Dermis lymphatic vessel endothelial cell (primary cell): Measurements from ENCODE around the gene EXOSC5. TPM values are rescaled to one million over a fixed set of nuclear protein-coding genes. Genes with fewer than 3 reads are reported as not detected.

Experiments
- total RNA-seq: library from RNA; depleted of rRNA; stranded (reverse); fragments of >200 nt; gene quantifications from 2 replicates; pipeline ENCODE4 v1.2.1, GENCODE V29; 2014

The EXOSC5 gene
- total RNA-seq: 9.1 and 12.9 TPM in 2 replicates

DNA sequence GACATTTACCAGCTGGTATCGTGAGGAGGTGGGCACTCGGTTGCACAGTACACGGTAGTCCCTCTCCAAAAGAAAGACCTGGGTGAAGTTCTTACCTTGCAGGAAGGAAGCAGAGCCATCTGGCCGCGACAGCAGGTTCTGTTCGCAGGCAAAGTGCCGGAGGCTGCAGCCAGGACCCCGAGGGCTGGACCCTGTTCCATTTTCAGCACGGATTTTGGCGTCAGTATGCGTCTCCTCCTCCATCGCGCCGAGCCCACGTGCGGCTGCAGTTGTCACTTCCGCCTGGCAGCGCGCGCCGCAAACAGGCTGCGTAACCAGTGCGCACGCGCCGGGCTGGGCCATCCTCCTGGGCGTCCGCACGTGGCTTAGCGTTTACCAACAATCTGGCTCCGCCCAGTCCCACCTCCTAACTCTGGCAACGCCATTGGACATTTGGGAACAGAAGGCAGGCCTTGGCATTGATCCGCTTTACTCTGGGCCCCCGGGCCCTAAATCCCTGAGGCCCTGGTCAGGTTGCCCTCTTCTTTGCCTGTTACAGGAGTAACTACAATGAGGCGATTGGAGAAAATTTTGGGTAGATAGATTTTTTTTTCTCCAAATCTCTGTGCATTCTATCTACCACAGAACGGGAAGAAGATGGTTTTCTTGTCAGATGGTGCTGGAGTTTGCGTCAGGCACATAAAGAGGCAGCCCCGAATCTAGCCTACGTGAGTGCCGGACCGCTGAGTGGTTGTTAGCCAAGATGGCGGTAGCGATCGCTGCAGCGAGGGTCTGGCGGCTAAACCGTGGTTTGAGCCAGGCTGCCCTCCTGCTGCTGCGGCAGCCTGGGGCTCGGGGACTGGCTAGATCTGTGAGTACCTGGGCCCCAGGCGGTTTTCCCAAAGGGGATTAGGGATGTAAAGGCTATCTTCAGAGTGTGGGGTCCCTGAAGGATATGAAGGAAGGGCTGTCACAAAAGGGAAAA lies at the start of gene EXOSC5, which contains the start of gene BCKDHA:
Gene EXOSC5 (minus strand): TSS at position 274 of the 964 bp plus-strand sequence. CDS start 31 bp downstream, at position 243.
Gene BCKDHA (plus strand): TSS at position 733 of the 964 bp plus-strand sequence. CDS start 10 bp downstream, at position 743.

DNA sequence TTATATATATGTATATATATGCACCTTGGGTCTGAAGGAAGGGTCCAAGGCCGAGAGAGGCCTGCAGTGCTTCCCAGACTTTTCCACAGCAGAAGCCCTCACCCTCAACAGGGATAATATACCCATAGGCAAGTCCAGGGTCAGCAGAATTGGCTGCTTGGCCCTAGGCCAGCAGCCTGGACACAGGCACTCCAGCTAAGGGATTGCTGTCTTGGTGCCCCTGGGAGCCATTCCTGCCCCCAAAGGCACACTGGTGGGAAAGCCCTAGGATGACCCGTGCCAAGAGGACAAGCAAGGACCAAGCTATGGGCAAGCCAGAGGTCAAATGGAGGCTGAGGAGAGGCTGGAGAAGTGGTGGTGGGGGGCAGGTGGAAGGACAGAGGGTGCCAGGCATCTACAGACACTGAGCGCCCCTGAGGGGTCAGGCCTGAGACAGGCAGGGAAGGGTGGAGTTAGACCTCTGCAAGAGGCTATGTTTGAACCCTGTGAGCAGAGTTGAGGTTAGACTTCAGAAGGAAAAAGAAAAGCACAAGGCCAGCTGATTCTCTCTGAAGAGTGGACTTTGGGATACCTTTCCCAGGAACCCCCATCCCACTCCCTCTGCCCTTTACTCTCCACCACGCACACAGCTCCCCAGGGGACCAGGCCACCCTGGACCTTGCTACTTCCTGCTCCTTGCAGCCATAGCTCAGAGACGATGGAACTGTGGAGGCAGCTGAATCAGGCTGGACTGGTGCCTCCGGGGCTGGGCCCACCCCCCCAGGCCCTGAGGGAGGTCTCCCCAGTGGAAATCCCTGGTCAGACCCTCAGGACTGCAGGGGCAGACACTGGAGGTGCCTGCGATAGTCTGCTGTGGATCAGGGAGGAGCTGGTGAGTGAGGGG lies 45.6 kb upstream of the EXOSC5 start, which contains the start of gene ERICH4:
Gene ERICH4 (plus strand): TSS at position 684 of the 883 bp plus-strand sequence. CDS start 14 bp downstream, at position 698.

DNA sequence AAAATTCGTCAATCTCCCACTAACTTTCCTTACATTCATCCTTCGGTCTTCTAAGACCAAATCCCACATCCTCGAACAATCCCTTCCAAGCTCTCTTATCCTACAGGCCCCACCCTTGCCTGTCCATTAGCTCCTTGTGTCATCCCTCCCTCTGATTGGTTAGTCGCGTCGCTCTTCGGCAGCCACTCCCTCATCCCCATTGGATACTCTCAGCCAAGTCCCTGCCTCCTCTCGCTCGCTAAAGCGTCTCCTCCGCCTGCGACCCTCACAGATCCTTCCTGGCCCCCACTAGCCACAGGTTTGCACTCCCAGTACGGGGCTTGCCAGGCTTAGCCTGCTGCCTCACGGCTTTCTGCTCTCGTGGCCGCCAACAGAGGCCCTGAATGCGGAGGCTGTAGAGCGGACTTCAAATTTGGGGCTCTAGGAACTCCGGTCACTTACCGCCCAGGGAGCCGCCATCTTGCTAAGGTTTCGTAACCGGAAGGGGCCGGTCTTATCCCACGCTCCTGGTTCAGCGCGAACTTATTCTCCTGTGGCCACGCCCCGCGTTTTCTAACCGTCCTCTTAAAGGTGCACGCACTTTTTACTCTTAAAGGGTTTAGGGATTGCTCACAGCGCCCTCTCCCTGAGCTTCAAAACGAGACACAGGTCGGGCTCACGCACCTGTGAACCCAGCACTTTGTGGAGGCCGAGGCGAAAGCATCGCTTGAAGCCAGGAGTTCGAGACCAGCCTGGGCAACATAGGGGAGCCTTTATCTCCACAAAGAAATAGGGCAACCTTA lies 42.5 kb upstream of the EXOSC5 start, which contains the start of gene DMAC2:
Gene DMAC2 (minus strand): TSS at position 472 of the 782 bp plus-strand sequence. CDS start 13 bp downstream, at position 459.

DNA sequence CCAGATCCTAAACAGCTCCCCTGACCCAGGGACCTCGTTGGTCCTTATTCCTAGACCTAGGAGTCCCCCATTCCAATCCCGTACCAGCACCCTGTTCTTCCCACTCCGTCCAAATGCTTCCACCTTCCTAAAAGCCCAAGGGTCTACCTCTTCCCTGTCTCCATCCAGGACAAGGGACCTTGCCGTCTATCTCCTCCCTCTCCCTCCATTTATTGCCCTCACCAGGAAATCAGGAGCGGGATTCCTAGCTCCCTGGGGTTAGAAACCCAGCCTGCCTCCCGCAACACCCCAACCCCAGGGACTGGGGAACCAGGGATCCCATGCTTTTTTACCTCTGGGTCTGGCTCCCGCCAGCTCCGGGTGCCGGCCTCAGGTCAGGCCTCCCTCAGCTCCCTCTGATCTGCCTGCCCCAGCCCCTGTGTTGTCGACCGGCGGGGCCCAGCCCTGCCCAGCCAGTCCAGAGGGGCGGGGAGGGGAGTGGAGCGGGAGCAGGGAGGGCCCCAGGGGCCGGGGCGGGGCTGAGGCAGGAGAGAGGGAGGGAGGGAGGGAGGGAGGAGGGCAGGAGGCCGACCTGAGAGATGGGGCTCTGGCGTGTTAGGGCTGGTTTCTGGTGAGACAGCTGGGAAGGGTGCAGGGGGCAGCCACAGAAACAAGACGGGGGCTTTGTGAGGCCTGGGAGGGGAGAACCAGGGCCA lies 29.9 kb upstream of the EXOSC5 start, which contains the start of gene B3GNT8:
Gene B3GNT8 (minus strand): TSS at position 423 of the 695 bp plus-strand sequence. CDS start 596 bp downstream, outside the sequence.

DNA sequence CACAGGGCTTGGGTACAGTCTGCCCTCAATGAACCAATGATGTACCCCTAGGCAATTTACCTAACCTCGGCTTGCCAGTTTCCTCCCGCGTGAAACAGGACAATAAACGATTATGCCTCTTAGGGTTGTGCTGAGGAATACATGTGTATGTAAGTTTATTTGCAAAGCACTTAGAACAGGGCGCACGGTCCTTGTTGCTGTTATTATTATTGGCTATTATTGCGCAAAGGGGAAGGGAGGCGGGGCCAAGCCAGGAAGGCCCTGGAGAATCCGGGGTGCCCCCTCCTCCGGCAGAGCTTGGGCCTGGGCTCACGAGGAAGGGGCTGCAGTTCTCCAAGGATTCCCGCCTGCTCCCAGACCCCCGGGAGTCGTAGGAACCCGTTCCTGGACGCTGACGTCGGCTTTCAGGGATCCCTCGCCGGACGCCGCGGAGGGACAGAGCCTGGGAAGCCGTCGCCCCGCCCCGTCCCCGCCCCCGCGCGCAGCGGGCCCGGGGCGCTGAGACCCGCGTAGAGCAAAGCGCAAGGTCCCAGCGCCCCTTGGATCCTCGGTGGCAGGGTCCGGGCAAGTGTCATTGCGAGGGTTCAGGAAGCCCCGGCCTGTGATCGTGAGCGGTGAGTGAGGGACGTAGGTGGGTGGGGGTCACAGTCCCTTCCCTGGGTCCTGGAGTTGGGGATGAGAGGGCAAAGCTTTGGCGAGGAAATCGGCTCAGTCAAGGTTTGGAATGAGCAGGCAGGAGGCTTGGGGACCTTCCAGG lies 20.7 kb downstream of the EXOSC5 start, which contains the start of gene TMEM91:
Gene TMEM91 (plus strand): TSS at position 293 of the 757 bp plus-strand sequence. CDS start 1,777 bp downstream, outside the sequence.

DNA sequence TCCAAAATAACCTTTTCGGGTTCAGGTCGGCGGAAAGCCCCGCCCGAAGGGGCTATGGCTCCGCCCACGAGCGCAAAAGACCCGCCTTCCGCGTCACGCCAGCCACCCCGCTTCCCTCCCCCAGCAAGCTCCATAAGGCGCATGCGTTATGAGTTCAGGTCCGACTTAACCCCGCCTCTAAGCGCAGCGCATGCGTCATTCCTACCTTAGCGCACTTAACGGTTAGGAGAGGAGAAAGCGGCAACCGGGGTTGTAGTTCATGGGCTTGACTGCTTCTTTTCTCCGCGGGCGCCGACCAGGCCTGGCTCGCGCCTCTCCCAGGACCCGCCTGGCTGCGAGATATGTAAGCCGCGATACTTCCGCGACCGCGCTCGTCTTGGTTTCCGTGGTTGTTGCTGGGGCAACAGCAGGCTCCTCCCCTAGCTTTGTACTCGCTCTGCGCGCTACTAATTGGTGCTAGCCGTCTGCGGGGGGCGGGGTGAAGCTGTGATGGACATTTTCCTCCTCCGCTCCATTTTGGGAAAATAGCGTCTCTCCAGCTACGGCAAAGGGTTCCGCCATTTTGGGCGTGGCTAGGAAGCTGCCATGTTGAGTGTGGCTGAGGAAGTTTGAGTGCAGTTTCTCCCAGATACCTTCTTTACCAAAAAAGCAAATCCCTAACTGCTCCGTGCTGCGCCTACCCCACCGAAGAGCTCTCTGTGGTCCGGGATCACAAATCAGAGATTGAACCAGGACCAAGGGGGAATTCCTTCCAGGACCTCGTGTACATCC lies 33.2 kb downstream of the EXOSC5 start, which contains the start of gene B9D2:
Gene B9D2 (minus strand): TSS at position 397 of the 771 bp plus-strand sequence. CDS start 630 bp downstream, outside the sequence.

DNA sequence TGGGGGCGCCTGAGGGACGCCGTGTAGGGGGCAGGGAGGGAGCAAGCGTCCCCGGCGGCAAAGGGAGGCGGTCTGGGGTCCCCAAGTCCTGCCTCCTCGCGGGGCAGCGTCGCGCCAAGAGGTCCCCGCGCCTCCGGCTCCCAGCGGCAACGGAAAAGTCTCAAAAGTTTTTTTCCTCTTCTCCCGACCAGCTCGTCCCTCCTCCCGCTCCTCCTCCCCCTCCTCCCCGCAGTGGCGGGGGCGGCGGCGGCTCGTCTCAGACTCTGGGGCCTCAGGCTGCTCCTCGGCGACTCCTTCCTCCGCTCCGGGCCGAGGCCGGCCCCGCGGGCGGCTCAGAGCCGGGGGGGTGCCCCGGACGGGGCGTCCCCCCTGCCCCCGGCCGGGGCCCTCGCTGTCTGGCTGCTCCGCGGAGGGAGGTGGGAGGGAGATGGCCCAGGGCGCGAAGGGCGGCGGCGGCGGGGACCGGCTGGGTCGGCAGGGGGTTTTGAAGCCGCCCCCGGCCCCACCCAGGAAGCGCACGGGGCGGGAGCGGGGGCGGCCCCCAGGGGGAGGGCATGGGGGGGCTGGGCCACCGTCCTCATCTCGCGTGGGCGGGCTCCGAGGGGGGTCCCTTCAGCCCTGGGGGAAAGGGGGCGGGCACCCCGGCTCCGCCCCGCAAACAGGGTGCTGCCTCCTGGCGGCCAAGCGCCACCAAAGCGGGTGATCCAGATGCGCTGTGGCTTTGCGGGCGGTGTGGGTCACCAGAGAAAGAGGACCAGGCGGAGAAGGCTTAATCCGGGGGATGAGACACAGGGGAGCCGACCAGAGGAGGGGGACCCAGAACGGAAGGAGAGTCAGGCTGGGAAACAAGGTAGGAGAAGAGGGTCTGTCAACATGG lies 43.5 kb downstream of the EXOSC5 start, which contains the start of gene TGFB1:
Gene TGFB1 (minus strand): TSS at position 457 of the 877 bp plus-strand sequence. CDS start 878 bp downstream, outside the sequence.

Other genes with a start within 250 kb of the EXOSC5 start
- 0.11 TPM in 1 of 2 replicates, not detected in the other for gene CYP2S1, start 204.1 kb downstream of the EXOSC5 start, total RNA-seq
- gene AXL, start 178.1 kb downstream of the EXOSC5 start, total RNA-seq: 5.2 and 6.7 TPM in 2 replicates
- 46.2 and 65.1 TPM in 2 replicates for gene HNRNPUL1, start 133.0 kb downstream of the EXOSC5 start, total RNA-seq
- 6.2 and 7.1 TPM in 2 replicates for gene CCDC97, start 87.2 kb downstream of the EXOSC5 start, total RNA-seq
- gene TGFB1, start 43.4 kb downstream of the EXOSC5 start, total RNA-seq: 19.6 and 35.2 TPM in 2 replicates
- gene B9D2, start 33.2 kb downstream of the EXOSC5 start, total RNA-seq: 5.9 and 6.4 TPM in 2 replicates
- 4.4 and 4.9 TPM in 2 replicates for gene TMEM91, start 20.8 kb downstream of the EXOSC5 start, total RNA-seq
- 34.1 and 43.1 TPM in 2 replicates for gene BCKDHA, start 459 bp upstream of the EXOSC5 start, total RNA-seq
- gene B3GNT8, start 30.0 kb upstream of the EXOSC5 start, total RNA-seq: 2.7 and 3.5 TPM in 2 replicates
- 39.9 and 41.5 TPM in 2 replicates for gene DMAC2, start 42.6 kb upstream of the EXOSC5 start, total RNA-seq
- not detected in 2 replicates for gene ERICH4, start 45.8 kb upstream of the EXOSC5 start, total RNA-seq
- 6.6 and 14.2 TPM in 2 replicates for gene CEACAM21, start 178.8 kb upstream of the EXOSC5 start, total RNA-seq
- gene CEACAM4, start 229.7 kb upstream of the EXOSC5 start, total RNA-seq: not detected in 2 replicates